ENCODE results near the gene ZFHX3.
"Not testable (repeated sequence)": the region's sequence is repeated elsewhere in the genome, so short reads cannot be mapped to it uniquely, and the experiment has no call there.

The ZFHX3 gene

GRCh38 chr16:73022534-73022933, 25.4 kb downstream of the ZFHX3 start:
- DNase-seq (ENCODE audit: low read depth): no peak

- DNase-seq (ENCODE audit: low read depth): no peak
Measured at GRCh38 chr16:73021866-73022495, 25.9 kb downstream of the ZFHX3 start.

- peak; percentile 60 for DNase-seq (ENCODE audit: low read depth)
Measured at GRCh38 chr16:73020409-73020884, 27.5 kb downstream of the ZFHX3 start.

- DNase-seq (ENCODE audit: low read depth): no peak
Measured at GRCh38 chr16:73019457-73020362, 28.2 kb downstream of the ZFHX3 start.

- DNase-seq (ENCODE audit: low read depth): no peak
Measured at GRCh38 chr16:73018821-73019456, 29.0 kb downstream of the ZFHX3 start.

- no peak for DNase-seq (ENCODE audit: low read depth)
Measured at GRCh38 chr16:73017321-73017720, 30.6 kb downstream of the ZFHX3 start.

GRCh38 chr16:73016488-73016830, 31.5 kb downstream of the ZFHX3 start:
- DNase-seq (ENCODE audit: low read depth): no peak

GRCh38 chr16:73015612-73016487, 32.1 kb downstream of the ZFHX3 start:
- DNase-seq (ENCODE audit: low read depth): no peak

- DNase-seq (ENCODE audit: low read depth): no peak
Measured at GRCh38 chr16:73014768-73015167, 33.2 kb downstream of the ZFHX3 start.

- DNase-seq (ENCODE audit: low read depth): no peak
Measured at GRCh38 chr16:73013974-73014373, 34.0 kb downstream of the ZFHX3 start.

GRCh38 chr16:73012341-73012740, 35.6 kb downstream of the ZFHX3 start:
- DNase-seq (ENCODE audit: low read depth): no peak

GRCh38 chr16:73011926-73012325, 36.0 kb downstream of the ZFHX3 start:
- no peak for DNase-seq (ENCODE audit: low read depth)

GRCh38 chr16:73010150-73010676, 37.7 kb downstream of the ZFHX3 start:
- no peak for DNase-seq (ENCODE audit: low read depth)

GRCh38 chr16:73009710-73010109, 38.2 kb downstream of the ZFHX3 start:
- DNase-seq (ENCODE audit: low read depth): not testable (repeated sequence)

GRCh38 chr16:73006026-73006425, 41.9 kb downstream of the ZFHX3 start:
- no peak for DNase-seq (ENCODE audit: low read depth)

GRCh38 chr16:73002866-73003265, 45.1 kb downstream of the ZFHX3 start:
- DNase-seq (ENCODE audit: low read depth): no peak

GRCh38 chr16:73000907-73001521, 46.9 kb downstream of the ZFHX3 start:
- no peak for DNase-seq (ENCODE audit: low read depth)

- no peak for DNase-seq (ENCODE audit: low read depth)
Measured at GRCh38 chr16:73000020-73000906, 47.7 kb downstream of the ZFHX3 start.

- DNase-seq (ENCODE audit: low read depth): no peak
Measured at GRCh38 chr16:72999541-73000019, 48.3 kb downstream of the ZFHX3 start.

GRCh38 chr16:72997141-72997542, 50.8 kb downstream of the ZFHX3 start:
- DNase-seq (ENCODE audit: low read depth): no peak

All from GM04504 (cell line).